ENCODE results near the gene DYNLT3. TPM values are rescaled to one million over a fixed set of nuclear protein-coding genes. Genes with fewer than 3 reads are reported as not detected.

The DYNLT3 gene
- total RNA-seq, 2 experiments from 2014 or later: 47.9 to 48.3 TPM

- TF ChIP-seq CTCF (IDR thresholded peaks at IDR 0.05): peak; percentile 77
- POLR2A ChIA-PET: interaction anchor here (1.0 to 3.2 kb wide), 3 partner anchors 71 to 502 kb away, joined by 3 to 24 read pairs (median 3); partner anchors contain the start of gene RPGR
- H3K9me3 Mint-ChIP-seq: no peaks in the 10 kb centered on the region
- no peak overlapping the region for H3K27ac Mint-ChIP-seq
- no peak overlapping the region for H3K4me3 Mint-ChIP-seq
- Histone ChIP-seq H3K9me3 (ENCODE audit: control insufficient read depth in 1 of 2, insufficient read depth in 1 of 2, low read length in 2 of 2) (no peaks in the 10 kb centered on the region), H3K36me3 (ENCODE audit: insufficient read depth, low read length) (no peaks in the 10 kb centered on the region), H3K27ac (ENCODE audit: low read depth in 1 of 2, low read length in 2 of 2) (no peak overlapping the region), H3K4me1 (ENCODE audit: insufficient read depth, low read length) (peaks cover 12% of the 10 kb centered on the region), H3K4me3 (ENCODE audit: low read length) (no peak overlapping the region), H3K27me3 (ENCODE audit: control insufficient read depth in 1 of 2, insufficient read depth in 2 of 2, low read length in 2 of 2) (no peaks in the 10 kb centered on the region)
- CTCF ChIA-PET: interaction anchor here (1.0 to 3.9 kb wide), 6 partner anchors 9 to 341 kb away, joined by 3 to 47 read pairs (median 3); no protein-coding TSS in a partner anchor
- no peaks in the 10 kb centered on the region for H3K27me3 Mint-ChIP-seq
- ATAC-seq (ENCODE audit: poor library complexity) (peak; percentile 76), DNase-seq (peak; percentile 22 to 75 (median 36))
- H3K4me1 Mint-ChIP-seq (ENCODE audit: low read depth): peaks cover 33% of the 10 kb centered on the region
- intact Hi-C loops (cut with DNase I, micrococcal nuclease): loop anchor here (1.0 to 2.0 kb wide), 2 partner anchors 21 to 80 kb away; partner anchors contain the start of gene DYNLT3 (in 1 of the 2)
- H3K36me3 Mint-ChIP-seq (ENCODE audit: low read depth): no peaks in the 10 kb centered on the region
Observed at GRCh38 chrX:37825215-37825842, 22.0 kb downstream of the DYNLT3 start.

GRCh38 chrX:37824491-37825214 is 22.7 kb downstream of the DYNLT3 start:
- H3K27me3 Mint-ChIP-seq: no peaks in the 10 kb centered on the region
- no peaks in the 10 kb centered on the region for H3K36me3 Mint-ChIP-seq (ENCODE audit: low read depth)
- DNase-seq (peak in 1 of 14 experiments; percentile 10), ATAC-seq (ENCODE audit: poor library complexity) (no peak)
- no peak for TF ChIP-seq CTCF (IDR thresholded peaks at IDR 0.05)
- no peaks in the 10 kb centered on the region for H3K9me3 Mint-ChIP-seq
- H3K9me3 ChIP-seq (ENCODE audit: control insufficient read depth in 1 of 2, insufficient read depth in 1 of 2, low read length in 2 of 2): no peaks in the 10 kb centered on the region
- intact Hi-C loops (cut with DNase I, micrococcal nuclease): loop anchor here (1.0 to 5.0 kb wide), 3 partner anchors 22 to 79 kb away; partner anchors contain the start of gene DYNLT3 (in 1 of the 2)
- H3K27ac ChIP-seq (ENCODE audit: low read depth in 1 of 2, low read length in 2 of 2): no peak overlapping the region
- peaks cover 28% of the 10 kb centered on the region for H3K4me1 Mint-ChIP-seq (ENCODE audit: low read depth)
- H3K27ac Mint-ChIP-seq: no peak overlapping the region
- H3K36me3 ChIP-seq (ENCODE audit: insufficient read depth, low read length): no peaks in the 10 kb centered on the region
- no peak overlapping the region for H3K4me3 ChIP-seq (ENCODE audit: low read length)
- ChIA-PET CTCF (interaction anchor here (1.0 to 3.9 kb wide), 6 partner anchors 10 to 342 kb away, joined by 3 to 47 read pairs (median 3); no protein-coding TSS in a partner anchor), POLR2A (interaction anchor here (1.0 to 3.2 kb wide), 3 partner anchors 70 to 503 kb away, joined by 3 to 24 read pairs (median 3); partner anchors contain the start of gene RPGR)
- H3K4me1 ChIP-seq (ENCODE audit: insufficient read depth, low read length): peaks cover 12% of the 10 kb centered on the region
- H3K4me3 Mint-ChIP-seq: no peak overlapping the region
- H3K27me3 ChIP-seq (ENCODE audit: control insufficient read depth in 1 of 2, insufficient read depth in 2 of 2, low read length in 2 of 2): no peaks in the 10 kb centered on the region

- DNase-seq (no peak), ATAC-seq (ENCODE audit: poor library complexity) (no peak)
- H3K27me3 Mint-ChIP-seq: no peaks in the 10 kb centered on the region
- Histone ChIP-seq H3K27ac (ENCODE audit: low read depth in 1 of 2, low read length in 2 of 2) (no peak overlapping the region), H3K36me3 (ENCODE audit: insufficient read depth, low read length) (no peaks in the 10 kb centered on the region), H3K27me3 (ENCODE audit: control insufficient read depth in 1 of 2, insufficient read depth in 2 of 2, low read length in 2 of 2) (no peaks in the 10 kb centered on the region), H3K4me1 (ENCODE audit: insufficient read depth, low read length) (peaks cover 9% of the 10 kb centered on the region), H3K4me3 (ENCODE audit: low read length) (no peak overlapping the region), H3K9me3 (ENCODE audit: control insufficient read depth in 1 of 2, insufficient read depth in 1 of 2, low read length in 2 of 2) (no peaks in the 10 kb centered on the region)
- H3K27ac Mint-ChIP-seq: no peak overlapping the region
- no peak for TF ChIP-seq CTCF (IDR thresholded peaks at IDR 0.05)
- POLR2A ChIA-PET: no interaction called here
- CTCF ChIA-PET: no interaction called here
- peaks cover 24% of the 10 kb centered on the region for H3K4me1 Mint-ChIP-seq (ENCODE audit: low read depth)
- H3K9me3 Mint-ChIP-seq: no peaks in the 10 kb centered on the region
- H3K36me3 Mint-ChIP-seq (ENCODE audit: low read depth): no peaks in the 10 kb centered on the region
- intact Hi-C loops (cut with DNase I, micrococcal nuclease): loop anchor here in 1 of 2 experiments (5.0 kb wide), 1 partner anchor 33 kb away; no protein-coding TSS in a partner anchor
- no peak overlapping the region for H3K4me3 Mint-ChIP-seq
Observed at GRCh38 chrX:37820646-37821045, 26.7 kb downstream of the DYNLT3 start.

All from CD4-positive, alpha-beta T cell (primary cell).